ENCODE results near the gene COL8A2.

Gene COL8A2

GRCh38 chr1:36067871-36068270 is 57.2 kb downstream of the COL8A2 start:
- no peak for DNase-seq (ENCODE audit: low read depth, low spot score)

DNA sequence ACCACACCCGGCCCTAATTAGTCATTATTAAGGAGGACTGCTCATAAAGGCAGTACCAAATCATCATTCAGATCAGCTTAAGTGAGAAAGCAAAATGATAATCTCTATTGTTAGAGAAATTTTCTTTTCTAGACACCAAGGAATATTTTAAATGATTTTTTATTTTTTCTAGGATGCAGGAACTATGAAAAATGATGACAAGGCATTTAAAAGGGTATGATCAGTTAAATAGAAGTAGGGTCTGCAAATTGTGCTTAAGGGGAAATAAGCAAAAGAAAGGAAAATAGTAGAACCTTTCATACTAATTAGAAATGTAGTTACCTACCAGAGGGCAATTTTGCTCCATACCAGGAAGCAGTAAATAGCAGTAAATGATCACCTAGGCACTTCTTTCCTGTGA is 62.7 kb downstream of the COL8A2 start:
- no peak for DNase-seq (ENCODE audit: low read depth, low spot score)

DNA sequence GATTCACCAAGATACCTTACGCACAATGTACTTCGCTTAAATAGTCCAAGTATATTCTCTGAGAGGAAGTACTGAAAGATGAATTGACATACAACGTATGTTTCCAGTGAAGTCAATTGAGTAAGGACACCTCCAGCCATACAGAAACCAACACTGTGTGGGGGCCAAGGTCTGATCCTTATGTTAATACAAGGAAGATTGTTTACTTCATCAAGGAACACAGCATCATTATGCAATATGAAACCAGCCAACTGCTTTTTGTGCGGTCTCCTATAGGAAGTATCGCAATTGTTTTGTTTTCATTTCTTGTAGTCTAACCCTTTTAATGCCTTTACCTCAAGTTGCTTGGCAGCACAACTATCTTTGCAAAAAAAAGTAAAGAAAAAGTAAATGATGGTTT is 69.3 kb downstream of the COL8A2 start:
- no peak for DNase-seq (ENCODE audit: low read depth, low spot score)

DNA sequence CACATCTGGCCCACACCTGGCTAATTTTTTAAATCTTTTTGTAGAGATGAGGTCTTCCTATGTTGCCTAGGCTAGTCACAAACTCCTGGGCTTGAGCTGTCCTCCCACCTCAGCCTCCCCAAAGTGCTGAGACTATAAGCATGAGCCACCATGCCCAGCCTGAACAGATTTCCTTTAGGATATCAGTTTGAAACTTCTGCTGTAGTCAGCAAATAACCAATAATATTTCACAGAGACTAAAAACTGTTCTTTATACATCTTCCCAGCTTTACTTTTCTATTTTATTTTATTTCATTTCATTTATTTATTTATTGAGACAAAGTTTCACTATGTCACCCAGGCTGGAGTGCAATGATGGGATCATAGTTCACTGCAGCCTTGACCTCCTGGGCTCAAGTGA is 71.0 kb downstream of the COL8A2 start:
- DNase-seq (ENCODE audit: low read depth, low spot score) = no peak

DNA sequence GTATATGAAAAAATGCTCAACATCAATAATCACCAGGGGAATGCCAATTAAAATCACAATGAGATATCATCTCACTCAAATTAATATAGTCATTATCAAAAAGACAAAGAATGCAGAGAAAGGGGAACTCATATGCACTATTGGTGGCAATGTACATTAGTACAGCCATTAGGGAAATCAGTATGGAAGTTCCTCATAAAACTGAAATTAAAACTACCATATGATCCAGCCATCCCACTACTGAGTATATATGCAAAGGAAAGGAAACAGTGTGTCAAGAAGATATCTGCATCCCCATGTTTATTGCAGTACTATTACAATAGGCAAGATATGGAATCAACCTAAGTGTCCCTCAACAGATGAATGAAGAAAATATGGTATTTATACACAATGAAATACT is 73.2 kb downstream of the COL8A2 start:
- DNase-seq (ENCODE audit: low read depth, low spot score) = no peak

Measured in smooth muscle cell of the brain vasculature (primary cell).